Measurements from ENCODE around the gene SNRPA1. TPM values are rescaled to one million over a fixed set of nuclear protein-coding genes. Genes with fewer than 3 reads are reported as not detected.

The SNRPA1 gene
- total RNA-seq, 4 donors from 2014 or later = 29.7 to 57.1 (median 47.5) TPM

GRCh38 chr15:101232677-101233076 lies 62.4 kb downstream of the SNRPA1 start:
- H3K4me3 ChIP-seq = no peak overlapping the region
- intact Hi-C loops (cut with DNase I) = no loop called here
- H3K27me3 ChIP-seq = no peaks in the 10 kb centered on the region
- peaks cover 0 to 39% (median 3%) of the 10 kb centered on the region in 3 donors for H3K36me3 ChIP-seq
- TF ChIP-seq CTCF (IDR thresholded peaks at IDR 0.05) (no peak), POLR2A (IDR thresholded peaks at IDR 0.05) (no peak)
- no peak for DNase-seq
- H3K27ac ChIP-seq = peak overlapping the region; percentile 15 to 63 (median 45)
- H3K9me3 ChIP-seq = peaks cover 0 to 5% (median 0%) of the 10 kb centered on the region in 3 donors
- 39 to 53% methylated on average over 5 of the region's 5 CpGs for WGBS, 2 donors
- peaks cover 9 to 64% (median 25%) of the 10 kb centered on the region in 3 donors for H3K4me1 ChIP-seq

Other genes with a start within 250 kb of the SNRPA1 start
- gene CHSY1, start 43.2 kb downstream of the SNRPA1 start, total RNA-seq = 10 to 100 TPM in 3 of 4 donors, 1 to 10 TPM in 1; 8.8 to 19.3 (median 11.4) TPM
- 10 to 100 TPM; 57.6 to 69.6 (median 63.4) TPM for gene SELENOS, start 17.8 kb downstream of the SNRPA1 start, total RNA-seq
- gene PCSK6, start 194.5 kb upstream of the SNRPA1 start, total RNA-seq = 10 to 100 TPM in 1 of 4 donors, 1 to 10 TPM in 3; 5.1 to 13.8 (median 9.2) TPM